ENCODE results near the gene PPM1E. TPM values are rescaled to one million over a fixed set of nuclear protein-coding genes. Genes with fewer than 3 reads are reported as not detected.
"Not testable (repeated sequence)": the region's sequence is repeated elsewhere in the genome, so short reads cannot be mapped to it uniquely, and the experiment has no call there.

The PPM1E gene
- total RNA-seq, 2 experiments from 2014 or later, result not detected

- CTCF ChIA-PET, result no interaction called here
- H3K27ac ChIP-seq (ENCODE audit: low read depth in 1 of 2, low read length in 2 of 2), result no peak overlapping the region
- POLR2A ChIA-PET, result no interaction called here
Observed at GRCh38 chr17:58741121-58741625, 14.5 kb upstream of the PPM1E start.

GRCh38 chr17:58747674-58748073, 8.0 kb upstream of the PPM1E start:
- peaks cover 12% of the 10 kb centered on the region for H3K27me3 Mint-ChIP-seq
- CTCF ChIA-PET, result no interaction called here
- H3K4me3 Mint-ChIP-seq, result no peak overlapping the region
- no peaks in the 10 kb centered on the region for H3K9me3 Mint-ChIP-seq
- no peak overlapping the region for H3K27ac Mint-ChIP-seq
- DNase-seq (no peak), ATAC-seq (ENCODE audit: poor library complexity) (no peak)
- H3K4me1 Mint-ChIP-seq (ENCODE audit: low read depth), result no peaks in the 10 kb centered on the region
- POLR2A ChIA-PET, result no interaction called here
- no peaks in the 10 kb centered on the region for H3K36me3 ChIP-seq (ENCODE audit: insufficient read depth, low read length)
- H3K36me3 Mint-ChIP-seq (ENCODE audit: low read depth), result no peaks in the 10 kb centered on the region
- no peaks in the 10 kb centered on the region for H3K27me3 ChIP-seq (ENCODE audit: control insufficient read depth in 1 of 2, insufficient read depth in 2 of 2, low read length in 2 of 2)
- intact Hi-C loops (cut with DNase I, micrococcal nuclease), result no loop called here
- no peak for TF ChIP-seq CTCF (IDR thresholded peaks at IDR 0.05)
- no peak overlapping the region for H3K4me3 ChIP-seq (ENCODE audit: low read length)
- no peaks in the 10 kb centered on the region for H3K4me1 ChIP-seq (ENCODE audit: insufficient read depth, low read length)
- H3K27ac ChIP-seq (ENCODE audit: low read depth in 1 of 2, low read length in 2 of 2), result no peak overlapping the region
- no peaks in the 10 kb centered on the region for H3K9me3 ChIP-seq (ENCODE audit: control insufficient read depth in 1 of 2, insufficient read depth in 1 of 2, low read length in 2 of 2)

More at GRCh38 chr17:58741121-58741625, 14.5 kb upstream of the PPM1E start:
- Mint-ChIP-seq H3K27me3 (no peaks in the 10 kb centered on the region), H3K36me3 (ENCODE audit: low read depth) (no peaks in the 10 kb centered on the region), H3K4me3 (no peak overlapping the region), H3K27ac (no peak overlapping the region), H3K4me1 (ENCODE audit: low read depth) (no peaks in the 10 kb centered on the region), H3K9me3 (no peaks in the 10 kb centered on the region)
- Histone ChIP-seq H3K4me3 (ENCODE audit: low read length) (no peak overlapping the region), H3K27me3 (ENCODE audit: control insufficient read depth in 1 of 2, insufficient read depth in 2 of 2, low read length in 2 of 2) (no peaks in the 10 kb centered on the region), H3K4me1 (ENCODE audit: insufficient read depth, low read length) (no peaks in the 10 kb centered on the region), H3K36me3 (ENCODE audit: insufficient read depth, low read length) (no peaks in the 10 kb centered on the region), H3K9me3 (ENCODE audit: control insufficient read depth in 1 of 2, insufficient read depth in 1 of 2, low read length in 2 of 2) (no peaks in the 10 kb centered on the region)
- TF ChIP-seq CTCF (IDR thresholded peaks at IDR 0.05), result no peak
- DNase-seq (no peak), ATAC-seq (ENCODE audit: poor library complexity) (no peak)
- intact Hi-C loops (cut with DNase I, micrococcal nuclease), result no loop called here

GRCh38 chr17:58749627-58750026, 6.0 kb upstream of the PPM1E start:
- ATAC-seq (ENCODE audit: poor library complexity); intact Hi-C loops (cut with DNase I, micrococcal nuclease); H3K4me3 Mint-ChIP-seq; H3K9me3 ChIP-seq (ENCODE audit: control insufficient read depth in 1 of 2, insufficient read depth in 1 of 2, low read length in 2 of 2); DNase-seq; POLR2A ChIA-PET; H3K4me3 ChIP-seq (ENCODE audit: low read length); H3K4me1 Mint-ChIP-seq (ENCODE audit: low read depth); H3K36me3 Mint-ChIP-seq (ENCODE audit: low read depth); H3K27ac Mint-ChIP-seq; H3K9me3 Mint-ChIP-seq; H3K4me1 ChIP-seq (ENCODE audit: insufficient read depth, low read length); H3K27me3 ChIP-seq (ENCODE audit: control insufficient read depth in 1 of 2, insufficient read depth in 2 of 2, low read length in 2 of 2); H3K27ac ChIP-seq (ENCODE audit: low read depth in 1 of 2, low read length in 2 of 2); H3K36me3 ChIP-seq (ENCODE audit: insufficient read depth, low read length): not testable (repeated sequence)
- CTCF ChIA-PET, result interaction anchor here (0.9 kb wide), 1 partner anchor 19 kb away, joined by 3 read pairs; no protein-coding TSS in a partner anchor
- peaks cover 28% of the 10 kb centered on the region for H3K27me3 Mint-ChIP-seq

DNA sequence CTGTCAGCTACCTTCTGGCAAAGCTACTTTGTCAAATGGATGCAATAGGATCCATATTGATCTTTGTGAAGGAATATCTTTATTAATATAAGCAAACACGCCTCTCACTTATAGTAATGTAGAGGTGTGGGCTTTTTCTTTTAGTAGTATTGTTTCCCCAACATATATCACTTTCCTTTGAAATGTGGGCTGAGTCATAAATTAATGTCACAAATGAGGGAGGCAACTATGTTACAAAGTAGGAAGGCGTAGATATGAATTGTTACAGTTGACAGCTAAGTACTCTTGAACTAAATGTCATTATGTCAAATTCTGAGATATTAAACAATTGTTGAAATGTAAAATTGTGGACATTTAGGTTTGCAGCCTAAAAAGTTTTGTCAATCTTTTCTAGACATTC, 2.6 kb upstream of the PPM1E start:
- ATAC-seq (ENCODE audit: poor library complexity) (no peak), DNase-seq (no peak)
- TF ChIP-seq CTCF (IDR thresholded peaks at IDR 0.05), result no peak
- CTCF ChIA-PET, result interaction anchor here (0.6 kb wide), 1 partner anchor 52 kb away, joined by 3 read pairs; no protein-coding TSS in a partner anchor
- Histone ChIP-seq H3K36me3 (ENCODE audit: insufficient read depth, low read length) (no peaks in the 10 kb centered on the region), H3K4me3 (ENCODE audit: low read length) (no peak overlapping the region), H3K9me3 (ENCODE audit: control insufficient read depth in 1 of 2, insufficient read depth in 1 of 2, low read length in 2 of 2) (peaks cover 0 to 8% of the 10 kb centered on the region in 2 experiments), H3K27me3 (ENCODE audit: control insufficient read depth in 1 of 2, insufficient read depth in 2 of 2, low read length in 2 of 2) (peaks cover 22% of the 10 kb centered on the region in 2 experiments), H3K27ac (ENCODE audit: low read depth in 1 of 2, low read length in 2 of 2) (no peak overlapping the region), H3K4me1 (ENCODE audit: insufficient read depth, low read length) (peaks cover 14% of the 10 kb centered on the region)
- intact Hi-C loops (cut with DNase I, micrococcal nuclease), result no loop called here
- H3K27me3 Mint-ChIP-seq, result peaks cover 52% of the 10 kb centered on the region
- H3K36me3 Mint-ChIP-seq (ENCODE audit: low read depth), result no peaks in the 10 kb centered on the region
- no peak overlapping the region for H3K4me3 Mint-ChIP-seq
- peaks cover 6% of the 10 kb centered on the region for H3K4me1 Mint-ChIP-seq (ENCODE audit: low read depth)
- POLR2A ChIA-PET, result no interaction called here
- H3K27ac Mint-ChIP-seq, result no peak overlapping the region
- H3K9me3 Mint-ChIP-seq, result no peaks in the 10 kb centered on the region

Data from CD4-positive, alpha-beta T cell (primary cell).